ENCODE results near the gene ABCD1.
"Not testable (repeated sequence)": the region's sequence is repeated elsewhere in the genome, so short reads cannot be mapped to it uniquely, and the experiment has no call there.

The ABCD1 gene

GRCh38 chrX:153734871-153735270 lies 10.2 kb downstream of the ABCD1 start:
- DNase-seq (ENCODE audit: low spot score) = no peak

DNA sequence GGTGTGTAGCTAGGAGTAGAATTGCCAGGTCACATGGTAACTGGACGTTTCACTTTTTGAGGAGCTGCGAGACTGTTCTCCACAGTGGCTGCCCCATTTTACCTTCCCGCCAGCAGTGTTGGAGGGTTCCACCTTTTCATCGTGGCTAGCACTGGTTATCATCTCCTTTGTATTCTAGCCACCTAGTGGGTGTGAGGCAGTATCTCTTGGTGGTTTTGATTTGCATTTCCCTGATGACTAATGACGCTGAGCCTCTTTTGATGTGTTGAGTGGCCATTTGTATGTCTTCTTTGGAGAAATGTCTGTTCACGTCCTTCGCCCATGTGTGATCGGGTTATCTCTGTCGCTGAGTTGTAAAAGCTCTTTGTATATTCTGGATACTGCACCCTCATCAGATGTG lies 10.6 kb downstream of the ABCD1 start:
- no peak for DNase-seq (ENCODE audit: low spot score)

- DNase-seq (ENCODE audit: low spot score) = no peak
Observed at GRCh38 chrX:153736071-153736820, 11.6 kb downstream of the ABCD1 start.

GRCh38 chrX:153736871-153737441 lies 12.3 kb downstream of the ABCD1 start:
- no peak for DNase-seq (ENCODE audit: low spot score)

DNA sequence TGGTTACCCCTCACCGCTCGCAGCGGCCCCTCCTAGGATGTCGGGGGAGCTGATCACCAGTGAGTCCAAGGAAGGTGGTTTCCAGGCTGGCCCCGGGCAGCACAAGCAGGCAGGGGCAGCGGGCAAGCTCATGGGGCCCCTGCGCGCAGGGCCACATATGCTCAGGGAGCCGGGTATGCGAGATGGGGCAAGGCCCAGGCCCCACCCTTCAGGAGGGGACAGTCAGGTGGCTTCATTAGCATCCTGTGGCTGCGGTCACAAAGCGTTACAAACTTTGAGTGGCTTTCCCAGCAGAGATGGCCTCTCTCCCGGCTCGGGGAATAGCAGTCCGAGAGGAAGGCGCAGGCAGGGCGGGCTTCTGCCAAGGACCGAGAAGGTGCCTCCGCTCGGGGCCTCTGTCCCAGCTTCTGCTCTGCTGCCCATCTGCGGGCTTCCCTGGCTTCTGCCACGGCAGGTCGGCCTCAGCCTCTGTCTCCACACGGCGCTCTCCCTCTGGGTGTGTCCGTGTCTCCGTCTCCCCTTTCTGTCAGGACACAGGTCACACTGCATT lies 13.5 kb downstream of the ABCD1 start:
- no peak for DNase-seq (ENCODE audit: low spot score)

DNA sequence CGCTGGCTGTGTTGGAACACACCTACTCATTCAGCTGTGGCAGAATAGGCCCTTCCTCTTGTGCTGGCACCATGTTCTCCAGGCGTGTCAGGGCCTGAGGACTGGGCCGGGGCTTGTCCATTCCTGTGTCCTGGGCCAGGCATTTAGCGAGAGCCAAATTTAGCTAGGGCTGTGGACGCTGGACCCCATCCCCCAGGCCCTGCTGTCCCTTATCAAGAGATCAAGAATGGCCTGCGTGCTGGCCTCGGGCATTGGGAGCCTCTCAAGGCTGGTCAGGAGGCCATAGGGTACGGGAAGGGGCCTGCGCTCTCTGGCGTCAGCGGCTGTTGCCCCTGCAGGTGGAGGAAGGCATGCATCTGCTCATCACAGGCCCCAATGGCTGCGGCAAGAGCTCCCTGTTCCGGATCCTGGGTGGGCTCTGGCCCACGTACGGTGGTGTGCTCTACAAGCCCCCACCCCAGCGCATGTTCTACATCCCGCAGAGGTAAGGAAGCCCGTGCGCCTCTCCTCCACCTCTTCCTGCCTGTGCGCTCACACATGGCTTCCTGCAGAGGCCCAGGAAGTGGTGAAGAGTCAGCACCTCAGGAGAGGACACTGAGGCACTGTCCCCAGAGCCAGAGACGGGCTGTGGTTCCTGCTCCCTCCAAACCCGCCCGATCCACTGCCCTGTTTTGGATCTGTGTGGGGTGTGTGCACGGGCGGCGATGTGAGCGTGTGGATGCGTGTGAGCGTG lies 15.3 kb downstream of the ABCD1 start:
- no peak for DNase-seq (ENCODE audit: low spot score)

- DNase-seq (ENCODE audit: low spot score) = no peak
Observed at GRCh38 chrX:153740631-153741222, 16.1 kb downstream of the ABCD1 start.

GRCh38 chrX:153741446-153741845 lies 16.8 kb downstream of the ABCD1 start:
- DNase-seq (ENCODE audit: low spot score) = no peak

- not testable (repeated sequence) for DNase-seq (ENCODE audit: low spot score)
Observed at GRCh38 chrX:153742111-153742510, 17.5 kb downstream of the ABCD1 start.

DNA sequence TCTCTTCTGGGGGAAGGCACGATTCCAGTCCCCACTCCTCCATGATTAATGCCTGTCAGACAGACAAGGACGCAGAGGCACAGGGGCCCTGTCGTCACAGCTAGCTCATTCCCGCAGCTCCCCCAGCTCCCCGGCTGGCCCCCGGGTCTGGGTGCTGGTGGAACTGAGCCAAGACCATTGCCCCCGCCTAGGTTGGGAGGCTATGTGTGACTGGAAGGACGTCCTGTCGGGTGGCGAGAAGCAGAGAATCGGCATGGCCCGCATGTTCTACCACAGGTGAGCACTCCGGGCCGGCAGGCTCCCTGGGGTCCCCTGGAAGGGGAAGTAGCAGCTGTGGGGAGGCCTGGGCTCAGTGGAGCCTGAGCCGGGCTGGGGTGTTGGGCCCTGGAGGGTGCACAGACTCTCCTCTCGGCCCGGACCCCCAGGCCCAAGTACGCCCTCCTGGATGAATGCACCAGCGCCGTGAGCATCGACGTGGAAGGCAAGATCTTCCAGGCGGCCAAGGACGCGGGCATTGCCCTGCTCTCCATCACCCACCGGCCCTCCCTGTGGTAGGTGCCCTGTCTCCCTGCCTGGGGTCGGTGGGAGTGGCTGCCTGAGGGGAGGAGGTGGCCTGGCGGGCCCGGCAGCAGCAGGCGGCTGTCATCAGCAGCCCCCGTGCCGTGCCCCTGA lies 18.3 kb downstream of the ABCD1 start:
- not testable (repeated sequence) for DNase-seq (ENCODE audit: low spot score)

- DNase-seq (ENCODE audit: low spot score) = not testable (repeated sequence)
Observed at GRCh38 chrX:153743468-153744209, 19.0 kb downstream of the ABCD1 start.

DNA sequence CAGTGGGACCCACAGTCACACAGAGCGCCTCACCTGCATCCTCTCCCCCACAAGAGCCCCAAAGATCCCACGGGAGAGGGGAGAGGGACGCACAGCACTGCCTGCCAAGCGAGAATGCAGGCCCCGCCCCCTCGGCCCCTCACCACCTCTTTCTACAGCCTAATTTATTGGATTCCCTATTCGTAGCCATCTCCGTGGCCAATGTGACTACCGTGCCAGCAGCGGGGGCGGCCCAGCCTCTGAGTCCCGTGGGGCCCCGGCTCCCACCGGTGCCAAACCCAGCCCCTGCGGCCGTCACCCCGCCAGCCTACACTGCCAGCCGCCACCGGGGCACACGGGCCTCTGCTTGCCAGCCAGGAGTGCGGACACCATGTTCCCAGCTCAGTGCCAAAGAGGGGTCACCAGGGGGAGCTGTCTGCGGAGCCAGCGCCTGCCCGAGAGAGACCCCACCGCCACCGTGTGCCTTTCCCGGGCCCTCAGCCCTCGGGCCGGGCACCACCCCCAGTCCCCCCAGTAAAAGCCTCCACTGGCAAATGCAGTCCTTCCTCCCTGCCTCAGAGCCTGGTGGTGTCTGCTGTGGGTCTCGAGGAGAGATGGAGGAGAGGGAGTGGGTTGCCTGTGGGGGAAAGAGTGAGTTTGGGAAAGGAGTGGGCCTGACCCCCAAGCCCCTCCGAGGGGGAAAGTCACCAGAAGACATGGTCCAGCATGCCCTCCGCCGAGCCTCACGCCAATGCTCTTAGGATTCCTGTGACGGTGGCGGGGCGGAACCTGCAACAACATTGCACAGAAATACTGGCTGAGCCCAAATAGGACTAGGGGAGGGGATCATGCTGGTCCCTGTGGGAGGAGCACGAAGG lies 19.8 kb downstream of the ABCD1 start:
- no peak for DNase-seq (ENCODE audit: low spot score)

- not testable (repeated sequence) for DNase-seq (ENCODE audit: low spot score)
Observed at GRCh38 chrX:153745067-153745433, 20.4 kb downstream of the ABCD1 start.

DNA sequence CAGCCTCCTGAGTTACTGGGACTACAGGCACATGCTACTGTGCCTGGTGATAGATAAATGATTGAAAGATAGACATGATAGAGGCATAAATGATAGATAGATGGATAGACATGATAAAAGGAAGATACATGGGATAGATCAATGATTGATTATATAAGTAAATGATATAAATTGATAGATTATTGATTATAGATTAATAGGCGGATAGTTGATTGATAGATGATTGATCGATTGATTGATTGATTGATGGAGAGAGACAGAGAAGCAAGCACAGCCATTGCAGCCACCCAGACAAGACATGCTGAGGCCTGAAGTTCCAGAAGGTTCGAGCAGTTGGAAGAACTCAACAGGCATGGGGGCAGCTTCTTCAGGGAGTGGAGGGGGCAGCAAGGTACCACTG lies 21.7 kb downstream of the ABCD1 start:
- DNase-seq (ENCODE audit: low spot score) = no peak

- not testable (repeated sequence) for DNase-seq (ENCODE audit: low spot score)
Observed at GRCh38 chrX:153746991-153747390, 22.3 kb downstream of the ABCD1 start.

DNA sequence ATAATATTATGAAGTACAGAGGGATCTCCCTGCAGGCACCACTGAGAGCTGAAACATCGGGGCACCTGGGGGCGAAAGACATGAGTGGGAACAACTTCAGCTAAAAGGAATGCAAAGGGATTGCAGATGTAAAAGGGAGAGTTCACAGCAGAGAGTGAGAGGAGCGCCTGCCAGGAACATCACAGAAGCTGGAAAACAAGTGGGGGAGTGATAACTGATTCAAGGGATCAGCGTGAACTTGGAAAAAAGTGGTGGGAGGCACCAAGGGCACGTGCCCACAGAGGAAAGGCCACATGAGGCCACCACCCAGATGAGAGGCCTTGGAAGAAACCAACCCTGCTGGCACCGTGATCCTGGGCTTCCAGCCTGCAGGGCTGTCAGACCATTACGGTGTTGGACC lies 24.4 kb downstream of the ABCD1 start:
- DNase-seq (ENCODE audit: low spot score) = not testable (repeated sequence)

GRCh38 chrX:153750127-153750774 lies 25.6 kb downstream of the ABCD1 start:
- no peak for DNase-seq (ENCODE audit: low spot score)

GRCh38 chrX:153755136-153755535 lies 30.5 kb downstream of the ABCD1 start:
- DNase-seq (ENCODE audit: low spot score) = no peak

DNA sequence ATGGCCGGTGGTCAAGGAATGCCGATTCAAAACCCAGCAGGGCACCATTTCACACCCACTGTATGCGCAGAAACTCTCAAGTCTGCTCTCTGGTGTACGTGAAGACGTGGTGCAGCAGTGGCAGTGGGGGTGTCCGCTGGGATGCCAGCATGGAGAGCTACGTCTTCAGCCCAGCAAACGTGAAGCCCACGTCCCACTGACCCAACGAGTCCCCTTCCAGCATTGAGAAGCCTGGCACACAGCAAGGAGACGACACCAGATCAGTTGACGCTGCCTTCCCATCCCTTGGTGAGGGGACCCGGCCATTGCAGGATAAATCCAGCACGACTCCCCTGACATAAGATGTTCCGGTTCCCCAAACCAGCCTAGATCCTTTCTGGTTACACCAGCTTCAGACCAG lies 37.2 kb downstream of the ABCD1 start:
- no peak for DNase-seq (ENCODE audit: low spot score)

Data from globus pallidus (tissue), 1 donor.